Measurements from ENCODE around the gene E4F1. TPM values are rescaled to one million over a fixed set of nuclear protein-coding genes. Genes with fewer than 3 reads are reported as not detected.

E4F1 gene
- total and polyA plus RNA-seq, 2 experiments from 2014 or later: 15.5 to 19.7 TPM

- H3K9me2 ChIP-seq (replicated peaks; ENCODE audit: insufficient read depth): no peaks in the 10 kb centered on the region
- peaks cover 16% of the 10 kb centered on the region for H3K4me1 ChIP-seq (ENCODE audit: insufficient read depth)
- peaks cover 26% of the 10 kb centered on the region for H3K27me3 ChIP-seq
- H3K79me2 ChIP-seq: no peaks in the 10 kb centered on the region
- peaks cover 14% of the 10 kb centered on the region for H4K20me1 ChIP-seq (ENCODE audit: insufficient read depth, poor library complexity, severe bottlenecking)
- no peak for DNase-seq (ENCODE audit: low spot score)
- H2AFZ ChIP-seq: no peak overlapping the region
- H3K36me3 ChIP-seq (replicated peaks; ENCODE audit: insufficient read depth, low read depth): no peaks in the 10 kb centered on the region
- H3K4me3 ChIP-seq: no peak overlapping the region
- WGBS (ENCODE audit: low lambda C conversion rate, missing lambda C conversion rate): 98% methylated on average over 43 of the region's 51 CpGs
- H3K9me3 ChIP-seq (ENCODE audit: low read depth): no peaks in the 10 kb centered on the region
- no peak overlapping the region for H3K4me2 ChIP-seq
- H3K27ac ChIP-seq: no peak overlapping the region
- TF ChIP-seq CTCF (IDR thresholded peaks at IDR 0.05; ENCODE audit: poor library complexity): no peak
- no peak for TF ChIP-seq EZH2 (IDR thresholded peaks at IDR 0.05; ENCODE audit: borderline replicate concordance)
- TF ChIP-seq EZH2phosphoT487 (IDR thresholded peaks at IDR 0.05; ENCODE audit: low read depth, severe bottlenecking, unreplicated experiment): no peak
Observed at GRCh38 chr16:2233872-2234812, 10.8 kb downstream of the E4F1 start.

DNA sequence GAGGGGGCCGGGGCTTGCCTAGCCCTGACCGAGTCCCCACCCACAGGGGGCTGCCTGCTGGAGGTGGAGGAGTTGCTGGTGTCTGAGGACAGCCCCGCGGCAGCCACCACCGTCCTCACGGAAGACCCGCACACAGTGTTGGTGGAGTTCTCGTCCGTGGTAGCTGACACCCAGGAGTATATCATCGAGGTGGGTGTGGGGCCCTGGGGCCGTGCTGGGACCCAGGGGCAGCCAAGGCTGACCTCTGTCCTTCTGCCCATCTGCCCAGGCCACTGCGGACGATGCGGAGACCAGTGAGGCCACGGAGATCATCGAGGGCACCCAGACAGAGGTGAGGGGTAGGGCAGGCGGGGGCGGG lies 11.4 kb downstream of the E4F1 start:
- TF ChIP-seq EZH2 (IDR thresholded peaks at IDR 0.05; ENCODE audit: borderline replicate concordance) (no peak), EZH2phosphoT487 (IDR thresholded peaks at IDR 0.05; ENCODE audit: low read depth, severe bottlenecking, unreplicated experiment) (no peak)
- H3K4me3 ChIP-seq: no peak overlapping the region
- H4K20me1 ChIP-seq (ENCODE audit: insufficient read depth, poor library complexity, severe bottlenecking): peaks cover 14% of the 10 kb centered on the region
- peaks cover 16% of the 10 kb centered on the region for H3K4me1 ChIP-seq (ENCODE audit: insufficient read depth)
- H3K4me2 ChIP-seq: no peak overlapping the region
- WGBS (ENCODE audit: low lambda C conversion rate, missing lambda C conversion rate): 95% methylated on average over 17 of the region's 18 CpGs
- peaks cover 26% of the 10 kb centered on the region for H3K27me3 ChIP-seq
- no peak overlapping the region for H3K27ac ChIP-seq
- H3K9me2 ChIP-seq (replicated peaks; ENCODE audit: insufficient read depth): no peaks in the 10 kb centered on the region
- H3K9me3 ChIP-seq (ENCODE audit: low read depth): no peaks in the 10 kb centered on the region
- H3K36me3 ChIP-seq (replicated peaks; ENCODE audit: insufficient read depth, low read depth): no peaks in the 10 kb centered on the region
- no peak overlapping the region for H2AFZ ChIP-seq
- DNase-seq (ENCODE audit: low spot score): no peak
- H3K79me2 ChIP-seq: no peaks in the 10 kb centered on the region

DNA sequence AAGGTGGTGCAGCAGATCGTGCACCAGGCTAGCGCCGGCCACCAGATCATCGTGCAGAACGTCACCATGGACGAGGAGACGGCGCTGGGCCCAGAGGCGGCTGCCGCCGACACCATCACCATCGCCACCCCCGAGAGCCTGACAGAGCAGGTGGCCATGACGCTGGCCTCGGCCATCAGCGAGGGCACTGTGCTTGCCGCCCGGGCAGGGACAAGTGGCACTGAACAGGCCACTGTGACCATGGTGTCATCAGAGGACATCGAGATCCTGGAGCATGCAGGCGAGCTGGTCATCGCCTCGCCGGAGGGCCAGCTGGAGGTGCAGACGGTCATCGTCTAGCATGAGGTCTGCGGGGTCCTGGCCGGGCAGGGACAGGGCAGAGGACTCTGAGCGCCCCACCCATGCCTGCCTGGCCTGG lies 11.9 kb downstream of the E4F1 start:
- Histone ChIP-seq H3K4me1 (ENCODE audit: insufficient read depth) (peaks cover 16% of the 10 kb centered on the region), H3K27ac (no peak overlapping the region), H3K9me2 (replicated peaks; ENCODE audit: insufficient read depth) (no peaks in the 10 kb centered on the region), H3K4me2 (no peak overlapping the region), H3K27me3 (peaks cover 26% of the 10 kb centered on the region), H3K9me3 (ENCODE audit: low read depth) (no peaks in the 10 kb centered on the region), H3K79me2 (no peaks in the 10 kb centered on the region), H4K20me1 (ENCODE audit: insufficient read depth, poor library complexity, severe bottlenecking) (peaks cover 14% of the 10 kb centered on the region), H2AFZ (no peak overlapping the region), H3K36me3 (replicated peaks; ENCODE audit: insufficient read depth, low read depth) (no peaks in the 10 kb centered on the region), H3K4me3 (no peak overlapping the region)
- no peak for TF ChIP-seq EZH2phosphoT487 (IDR thresholded peaks at IDR 0.05; ENCODE audit: low read depth, severe bottlenecking, unreplicated experiment)
- no peak for TF ChIP-seq CTCF (IDR thresholded peaks at IDR 0.05; ENCODE audit: poor library complexity)
- no peak for DNase-seq (ENCODE audit: low spot score)
- 97% methylated on average over 27 of the region's 28 CpGs for WGBS (ENCODE audit: low lambda C conversion rate, missing lambda C conversion rate)

GRCh38 chr16:2235695-2236336 lies 12.4 kb downstream of the E4F1 start:
- no peaks in the 10 kb centered on the region for H3K79me2 ChIP-seq
- 85% methylated on average over 18 of the region's 19 CpGs for WGBS (ENCODE audit: low lambda C conversion rate, missing lambda C conversion rate)
- peak overlapping the region; percentile 87 for H3K4me2 ChIP-seq
- no peak for DNase-seq (ENCODE audit: low spot score)
- H4K20me1 ChIP-seq (ENCODE audit: insufficient read depth, poor library complexity, severe bottlenecking): peaks cover 14% of the 10 kb centered on the region
- H2AFZ ChIP-seq: no peak overlapping the region
- no peaks in the 10 kb centered on the region for H3K36me3 ChIP-seq (replicated peaks; ENCODE audit: insufficient read depth, low read depth)
- no peak for TF ChIP-seq EZH2phosphoT487 (IDR thresholded peaks at IDR 0.05; ENCODE audit: low read depth, severe bottlenecking, unreplicated experiment)
- no peak for TF ChIP-seq EZH2 (IDR thresholded peaks at IDR 0.05; ENCODE audit: borderline replicate concordance)
- no peak for TF ChIP-seq CTCF (IDR thresholded peaks at IDR 0.05; ENCODE audit: poor library complexity)
- no peaks in the 10 kb centered on the region for H3K9me3 ChIP-seq (ENCODE audit: low read depth)
- peaks cover 26% of the 10 kb centered on the region for H3K27me3 ChIP-seq
- no peaks in the 10 kb centered on the region for H3K9me2 ChIP-seq (replicated peaks; ENCODE audit: insufficient read depth)
- H3K4me1 ChIP-seq (ENCODE audit: insufficient read depth): peaks cover 16% of the 10 kb centered on the region
- no peak overlapping the region for H3K4me3 ChIP-seq
- no peak overlapping the region for H3K27ac ChIP-seq
